WTC11 (cell line): ENCODE measurements around the gene KLHDC9. TPM values are rescaled to one million over a fixed set of nuclear protein-coding genes. Genes with fewer than 3 reads are reported as not detected.
A peak's percentile ranks its signal among the peaks of the same experiment; 100 is the strongest.
"Not testable (repeated sequence)": the region's sequence is repeated elsewhere in the genome, so short reads cannot be mapped to it uniquely, and the experiment has no call there.

Experiments
- ATAC-seq: fragments of 200-7000 bp; cut with Tn5 transposase; 2 replicates; pipeline ENCODE4 v1.10.0; 2021; ENCODE audit warnings: mild to moderate bottlenecking, moderate library complexity
- CTCF ChIA-PET: fragments of 300-600 bp; sonication (Branson Sonifier 250); formaldehyde crosslinking; loops from one replicate; lab custom pipeline; 2021; ENCODE audit warnings: antibody characterized with exemption; lab: Charles Lee
- POLR2A ChIA-PET: fragments of 350-600 bp; sonication (Branson Sonifier 250); formaldehyde crosslinking; loops from one replicate; lab custom pipeline; 2021; ENCODE audit warnings: antibody characterized with exemption; lab: Charles Lee
- DNase-seq: peaks from one replicate; pipeline ENCODE4 v3.0.0; 2021; ENCODE audit warnings: low spot score
- H3K27ac Mint-ChIP-seq: 2 replicates; pipeline ENCODE4 v1.8.0; 2021; ENCODE audit warnings: mixed read lengths
- H3K27me3 Mint-ChIP-seq: 2 replicates; pipeline ENCODE4 v1.8.0; 2021; ENCODE audit warnings: low read depth, mild to moderate bottlenecking, moderate library complexity, mixed read lengths
- H3K36me3 Mint-ChIP-seq: 2 replicates; pipeline ENCODE4 v1.8.0; 2021; ENCODE audit warnings: mixed read lengths
- H3K4me1 Mint-ChIP-seq: 2 replicates; pipeline ENCODE4 v1.8.0; 2022; ENCODE audit warnings: mixed read lengths
- H3K4me3 Mint-ChIP-seq: 2 replicates; pipeline ENCODE4 v1.8.0; 2021; ENCODE audit warnings: mild to moderate bottlenecking, moderate library complexity, mixed read lengths
- H3K9me3 Mint-ChIP-seq: 2 replicates; pipeline ENCODE4 v1.8.0; 2021; ENCODE audit warnings: mixed read lengths
- ATF1 ChIP-seq: sonication (generic); formaldehyde crosslinking; IDR thresholded peaks from 2 replicates; pipeline ENCODE4 v1.8.1; 2023; ENCODE audit warnings: mild to moderate bottlenecking, moderate library complexity, missing genetic modification reagents
- GABPB1 ChIP-seq: sonication (generic); formaldehyde crosslinking; IDR thresholded peaks from 2 replicates; pipeline ENCODE4 v1.8.1; 2023; ENCODE audit warnings: mild to moderate bottlenecking, missing genetic modification reagents
- JAZF1 ChIP-seq: fragments of 250-450 bp; sonication (Bioruptor Pico); IDR thresholded peaks from 2 replicates; pipeline ENCODE4 v1.9.0; 2021; ENCODE audit warnings: moderate library complexity, mild to moderate bottlenecking, inconsistent platforms
- RORB ChIP-seq: fragments of 250-450 bp; sonication (Bioruptor Pico); IDR thresholded peaks from 2 replicates; pipeline ENCODE4 v1.9.0; 2021; ENCODE audit warnings: mild to moderate bottlenecking
- SMAD3 ChIP-seq: sonication (generic); formaldehyde crosslinking; IDR thresholded peaks from 2 replicates; pipeline ENCODE4 v1.8.0; 2022; ENCODE audit warnings: missing genetic modification reagents, mild to moderate bottlenecking, borderline replicate concordance
- TCF7 ChIP-seq: sonication (generic); formaldehyde crosslinking; IDR thresholded peaks from 2 replicates; pipeline ENCODE4 v1.8.0; 2022; ENCODE audit warnings: mild to moderate bottlenecking, low read depth, missing genetic modification reagents, moderate library complexity
- TEAD1 ChIP-seq: sonication (generic); formaldehyde crosslinking; IDR thresholded peaks from 2 replicates; pipeline ENCODE4 v1.8.0; 2022; ENCODE audit warnings: mild to moderate bottlenecking, missing genetic modification reagents
- ZBTB21 ChIP-seq: sonication (generic); formaldehyde crosslinking; IDR thresholded peaks from 2 replicates; pipeline ENCODE4 v1.8.1; 2023; ENCODE audit warnings: mild to moderate bottlenecking, missing genetic modification reagents, borderline replicate concordance
- ZNF317 ChIP-seq: sonication (generic); formaldehyde crosslinking; IDR thresholded peaks from 2 replicates; pipeline ENCODE4 v1.8.1; 2023; ENCODE audit warnings: low read depth, mild to moderate bottlenecking, moderate library complexity, missing genetic modification reagents, borderline replicate concordance
- total RNA-seq: library from RNA; stranded (reverse); gene quantifications from 3 replicates; pipeline ENCODE4 v1.2.3, GENCODE V29; 2021
- TF ChIP-seq, protein P1 (sequence below): sonication (generic); formaldehyde crosslinking; IDR thresholded peaks from 2 replicates; pipeline ENCODE4 v1.8.1; 2022; ENCODE audit warnings: low read depth, missing genetic modification reagents, borderline replicate concordance
- TF ChIP-seq, protein P2 (sequence below): fragments of 250-450 bp; sonication (Bioruptor Pico); IDR thresholded peaks from 2 replicates; pipeline ENCODE4 v1.9.0; 2021; ENCODE audit warnings: mild to moderate bottlenecking
- TF ChIP-seq, protein P3 (sequence below): sonication (generic); formaldehyde crosslinking; IDR thresholded peaks from 2 replicates; pipeline ENCODE4 v1.8.1; 2023; ENCODE audit warnings: mild to moderate bottlenecking, missing genetic modification reagents, moderate library complexity
- TF ChIP-seq, protein P4 (sequence below): sonication (generic); formaldehyde crosslinking; IDR thresholded peaks from 2 replicates; pipeline ENCODE4 v1.8.0; 2023; ENCODE audit warnings: missing genetic modification reagents, mild to moderate bottlenecking, borderline replicate concordance
- TF ChIP-seq, protein P5 (sequence below): sonication (generic); formaldehyde crosslinking; IDR thresholded peaks from 2 replicates; pipeline ENCODE4 v1.8.0; 2023; ENCODE audit warnings: mild to moderate bottlenecking, missing genetic modification reagents
- TF ChIP-seq, protein P6 (sequence below): sonication (generic); formaldehyde crosslinking; IDR thresholded peaks from 2 replicates; pipeline ENCODE4 v1.8.1; 2022; ENCODE audit warnings: mild to moderate bottlenecking, moderate library complexity, missing genetic modification reagents
- TF ChIP-seq, protein P7 (sequence below): fragments of 250-450 bp; sonication (Bioruptor Pico); IDR thresholded peaks from 2 replicates; pipeline ENCODE4 v1.9.0; 2021; ENCODE audit warnings: mild to moderate bottlenecking, borderline replicate concordance

Gene KLHDC9
- total RNA-seq, 1 experiment from 2014 or later: 5.8 TPM

DNA sequence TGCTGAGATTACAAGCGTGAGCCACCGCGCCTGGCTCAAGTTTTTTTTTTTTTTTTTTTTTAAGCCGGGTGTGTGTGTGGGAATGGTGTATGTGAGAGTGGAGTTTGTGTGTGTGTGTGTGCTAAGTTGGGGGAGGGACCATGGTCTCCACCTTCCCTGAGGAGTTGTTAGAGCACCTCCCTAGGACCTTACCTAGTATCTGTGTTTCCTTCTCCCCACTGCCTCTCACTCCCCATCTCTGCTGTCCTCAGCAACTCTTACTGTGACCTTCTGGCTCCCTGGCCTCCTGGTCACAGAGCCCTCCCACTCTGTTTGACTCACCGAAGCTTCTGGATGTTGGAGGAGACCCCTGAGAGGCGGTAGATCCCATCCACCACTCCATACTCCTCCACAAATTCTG is 38.9 kb upstream of the KLHDC9 start (continued):
- no peak for TF ChIP-seq ATF1 (CRISPR knock-in tag)
- TF ChIP-seq, protein P1, sequence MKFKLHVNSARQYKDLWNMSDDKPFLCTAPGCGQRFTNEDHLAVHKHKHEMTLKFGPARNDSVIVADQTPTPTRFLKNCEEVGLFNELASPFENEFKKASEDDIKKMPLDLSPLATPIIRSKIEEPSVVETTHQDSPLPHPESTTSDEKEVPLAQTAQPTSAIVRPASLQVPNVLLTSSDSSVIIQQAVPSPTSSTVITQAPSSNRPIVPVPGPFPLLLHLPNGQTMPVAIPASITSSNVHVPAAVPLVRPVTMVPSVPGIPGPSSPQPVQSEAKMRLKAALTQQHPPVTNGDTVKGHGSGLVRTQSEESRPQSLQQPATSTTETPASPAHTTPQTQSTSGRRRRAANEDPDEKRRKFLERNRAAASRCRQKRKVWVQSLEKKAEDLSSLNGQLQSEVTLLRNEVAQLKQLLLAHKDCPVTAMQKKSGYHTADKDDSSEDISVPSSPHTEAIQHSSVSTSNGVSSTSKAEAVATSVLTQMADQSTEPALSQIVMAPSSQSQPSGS (CRISPR knock-in tag): no peak
- TF ChIP-seq, protein P2, sequence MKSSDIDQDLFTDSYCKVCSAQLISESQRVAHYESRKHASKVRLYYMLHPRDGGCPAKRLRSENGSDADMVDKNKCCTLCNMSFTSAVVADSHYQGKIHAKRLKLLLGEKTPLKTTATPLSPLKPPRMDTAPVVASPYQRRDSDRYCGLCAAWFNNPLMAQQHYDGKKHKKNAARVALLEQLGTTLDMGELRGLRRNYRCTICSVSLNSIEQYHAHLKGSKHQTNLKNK (CRISPR knock-in tag): no peak
- no peak for TF ChIP-seq ZBTB21 (CRISPR knock-in tag)

DNA sequence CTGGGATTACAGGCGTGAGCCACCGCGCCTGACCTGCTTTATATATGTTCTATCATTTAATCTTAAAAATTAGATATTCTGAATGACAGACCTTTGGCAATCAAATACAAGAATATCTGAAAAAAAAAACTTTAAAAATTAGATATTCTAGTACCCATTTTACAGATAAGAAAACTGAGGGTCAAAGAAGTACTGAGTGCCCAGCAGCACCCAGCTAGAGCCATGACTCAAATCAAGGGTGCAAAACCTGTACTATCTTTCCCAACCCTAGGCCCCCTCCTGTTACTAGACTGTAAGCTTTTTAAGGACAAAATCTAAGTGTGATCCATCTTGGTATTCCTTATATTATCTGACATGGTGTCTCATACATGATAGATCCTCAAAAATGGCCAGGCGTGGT is 36.7 kb upstream of the KLHDC9 start:
- no peak for DNase-seq
- Mint-ChIP-seq H3K4me1 (peaks cover 18% of the 10 kb centered on the region), H3K27ac (no peak overlapping the region), H3K27me3 (no peaks in the 10 kb centered on the region), H3K4me3 (no peak overlapping the region), H3K36me3 (no peaks in the 10 kb centered on the region), H3K9me3 (no peaks in the 10 kb centered on the region)
- POLR2A ChIA-PET: no interaction called here
- TF ChIP-seq RORB (CRISPR knock-in tag) (no peak), TEAD1 (CRISPR knock-in tag) (no peak), TCF7 (CRISPR knock-in tag) (no peak), SMAD3 (CRISPR knock-in tag) (no peak), ZNF317 (CRISPR knock-in tag) (no peak), JAZF1 (no peak), GABPB1 (no peak)
- TF ChIP-seq, protein P3, sequence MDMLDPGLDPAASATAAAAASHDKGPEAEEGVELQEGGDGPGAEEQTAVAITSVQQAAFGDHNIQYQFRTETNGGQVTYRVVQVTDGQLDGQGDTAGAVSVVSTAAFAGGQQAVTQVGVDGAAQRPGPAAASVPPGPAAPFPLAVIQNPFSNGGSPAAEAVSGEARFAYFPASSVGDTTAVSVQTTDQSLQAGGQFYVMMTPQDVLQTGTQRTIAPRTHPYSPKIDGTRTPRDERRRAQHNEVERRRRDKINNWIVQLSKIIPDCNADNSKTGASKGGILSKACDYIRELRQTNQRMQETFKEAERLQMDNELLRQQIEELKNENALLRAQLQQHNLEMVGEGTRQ (CRISPR knock-in tag): no peak
- TF ChIP-seq, protein P4, sequence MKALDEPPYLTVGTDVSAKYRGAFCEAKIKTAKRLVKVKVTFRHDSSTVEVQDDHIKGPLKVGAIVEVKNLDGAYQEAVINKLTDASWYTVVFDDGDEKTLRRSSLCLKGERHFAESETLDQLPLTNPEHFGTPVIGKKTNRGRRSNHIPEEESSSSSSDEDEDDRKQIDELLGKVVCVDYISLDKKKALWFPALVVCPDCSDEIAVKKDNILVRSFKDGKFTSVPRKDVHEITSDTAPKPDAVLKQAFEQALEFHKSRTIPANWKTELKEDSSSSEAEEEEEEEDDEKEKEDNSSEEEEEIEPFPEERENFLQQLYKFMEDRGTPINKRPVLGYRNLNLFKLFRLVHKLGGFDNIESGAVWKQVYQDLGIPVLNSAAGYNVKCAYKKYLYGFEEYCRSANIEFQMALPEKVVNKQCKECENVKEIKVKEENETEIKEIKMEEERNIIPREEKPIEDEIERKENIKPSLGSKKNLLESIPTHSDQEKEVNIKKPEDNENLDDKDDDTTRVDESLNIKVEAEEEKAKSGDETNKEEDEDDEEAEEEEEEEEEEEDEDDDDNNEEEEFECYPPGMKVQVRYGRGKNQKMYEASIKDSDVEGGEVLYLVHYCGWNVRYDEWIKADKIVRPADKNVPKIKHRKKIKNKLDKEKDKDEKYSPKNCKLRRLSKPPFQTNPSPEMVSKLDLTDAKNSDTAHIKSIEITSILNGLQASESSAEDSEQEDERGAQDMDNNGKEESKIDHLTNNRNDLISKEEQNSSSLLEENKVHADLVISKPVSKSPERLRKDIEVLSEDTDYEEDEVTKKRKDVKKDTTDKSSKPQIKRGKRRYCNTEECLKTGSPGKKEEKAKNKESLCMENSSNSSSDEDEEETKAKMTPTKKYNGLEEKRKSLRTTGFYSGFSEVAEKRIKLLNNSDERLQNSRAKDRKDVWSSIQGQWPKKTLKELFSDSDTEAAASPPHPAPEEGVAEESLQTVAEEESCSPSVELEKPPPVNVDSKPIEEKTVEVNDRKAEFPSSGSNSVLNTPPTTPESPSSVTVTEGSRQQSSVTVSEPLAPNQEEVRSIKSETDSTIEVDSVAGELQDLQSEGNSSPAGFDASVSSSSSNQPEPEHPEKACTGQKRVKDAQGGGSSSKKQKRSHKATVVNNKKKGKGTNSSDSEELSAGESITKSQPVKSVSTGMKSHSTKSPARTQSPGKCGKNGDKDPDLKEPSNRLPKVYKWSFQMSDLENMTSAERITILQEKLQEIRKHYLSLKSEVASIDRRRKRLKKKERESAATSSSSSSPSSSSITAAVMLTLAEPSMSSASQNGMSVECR (CRISPR knock-in tag): no peak
- TF ChIP-seq, protein P5, sequence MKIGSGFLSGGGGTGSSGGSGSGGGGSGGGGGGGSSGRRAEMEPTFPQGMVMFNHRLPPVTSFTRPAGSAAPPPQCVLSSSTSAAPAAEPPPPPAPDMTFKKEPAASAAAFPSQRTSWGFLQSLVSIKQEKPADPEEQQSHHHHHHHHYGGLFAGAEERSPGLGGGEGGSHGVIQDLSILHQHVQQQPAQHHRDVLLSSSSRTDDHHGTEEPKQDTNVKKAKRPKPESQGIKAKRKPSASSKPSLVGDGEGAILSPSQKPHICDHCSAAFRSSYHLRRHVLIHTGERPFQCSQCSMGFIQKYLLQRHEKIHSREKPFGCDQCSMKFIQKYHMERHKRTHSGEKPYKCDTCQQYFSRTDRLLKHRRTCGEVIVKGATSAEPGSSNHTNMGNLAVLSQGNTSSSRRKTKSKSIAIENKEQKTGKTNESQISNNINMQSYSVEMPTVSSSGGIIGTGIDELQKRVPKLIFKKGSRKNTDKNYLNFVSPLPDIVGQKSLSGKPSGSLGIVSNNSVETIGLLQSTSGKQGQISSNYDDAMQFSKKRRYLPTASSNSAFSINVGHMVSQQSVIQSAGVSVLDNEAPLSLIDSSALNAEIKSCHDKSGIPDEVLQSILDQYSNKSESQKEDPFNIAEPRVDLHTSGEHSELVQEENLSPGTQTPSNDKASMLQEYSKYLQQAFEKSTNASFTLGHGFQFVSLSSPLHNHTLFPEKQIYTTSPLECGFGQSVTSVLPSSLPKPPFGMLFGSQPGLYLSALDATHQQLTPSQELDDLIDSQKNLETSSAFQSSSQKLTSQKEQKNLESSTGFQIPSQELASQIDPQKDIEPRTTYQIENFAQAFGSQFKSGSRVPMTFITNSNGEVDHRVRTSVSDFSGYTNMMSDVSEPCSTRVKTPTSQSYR (CRISPR knock-in tag): no peak
- TF ChIP-seq, protein P6, sequence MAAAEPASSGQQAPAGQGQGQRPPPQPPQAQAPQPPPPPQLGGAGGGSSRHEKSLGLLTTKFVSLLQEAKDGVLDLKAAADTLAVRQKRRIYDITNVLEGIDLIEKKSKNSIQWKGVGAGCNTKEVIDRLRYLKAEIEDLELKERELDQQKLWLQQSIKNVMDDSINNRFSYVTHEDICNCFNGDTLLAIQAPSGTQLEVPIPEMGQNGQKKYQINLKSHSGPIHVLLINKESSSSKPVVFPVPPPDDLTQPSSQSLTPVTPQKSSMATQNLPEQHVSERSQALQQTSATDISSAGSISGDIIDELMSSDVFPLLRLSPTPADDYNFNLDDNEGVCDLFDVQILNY (CRISPR knock-in tag): no peak
- TF ChIP-seq, protein P7, sequence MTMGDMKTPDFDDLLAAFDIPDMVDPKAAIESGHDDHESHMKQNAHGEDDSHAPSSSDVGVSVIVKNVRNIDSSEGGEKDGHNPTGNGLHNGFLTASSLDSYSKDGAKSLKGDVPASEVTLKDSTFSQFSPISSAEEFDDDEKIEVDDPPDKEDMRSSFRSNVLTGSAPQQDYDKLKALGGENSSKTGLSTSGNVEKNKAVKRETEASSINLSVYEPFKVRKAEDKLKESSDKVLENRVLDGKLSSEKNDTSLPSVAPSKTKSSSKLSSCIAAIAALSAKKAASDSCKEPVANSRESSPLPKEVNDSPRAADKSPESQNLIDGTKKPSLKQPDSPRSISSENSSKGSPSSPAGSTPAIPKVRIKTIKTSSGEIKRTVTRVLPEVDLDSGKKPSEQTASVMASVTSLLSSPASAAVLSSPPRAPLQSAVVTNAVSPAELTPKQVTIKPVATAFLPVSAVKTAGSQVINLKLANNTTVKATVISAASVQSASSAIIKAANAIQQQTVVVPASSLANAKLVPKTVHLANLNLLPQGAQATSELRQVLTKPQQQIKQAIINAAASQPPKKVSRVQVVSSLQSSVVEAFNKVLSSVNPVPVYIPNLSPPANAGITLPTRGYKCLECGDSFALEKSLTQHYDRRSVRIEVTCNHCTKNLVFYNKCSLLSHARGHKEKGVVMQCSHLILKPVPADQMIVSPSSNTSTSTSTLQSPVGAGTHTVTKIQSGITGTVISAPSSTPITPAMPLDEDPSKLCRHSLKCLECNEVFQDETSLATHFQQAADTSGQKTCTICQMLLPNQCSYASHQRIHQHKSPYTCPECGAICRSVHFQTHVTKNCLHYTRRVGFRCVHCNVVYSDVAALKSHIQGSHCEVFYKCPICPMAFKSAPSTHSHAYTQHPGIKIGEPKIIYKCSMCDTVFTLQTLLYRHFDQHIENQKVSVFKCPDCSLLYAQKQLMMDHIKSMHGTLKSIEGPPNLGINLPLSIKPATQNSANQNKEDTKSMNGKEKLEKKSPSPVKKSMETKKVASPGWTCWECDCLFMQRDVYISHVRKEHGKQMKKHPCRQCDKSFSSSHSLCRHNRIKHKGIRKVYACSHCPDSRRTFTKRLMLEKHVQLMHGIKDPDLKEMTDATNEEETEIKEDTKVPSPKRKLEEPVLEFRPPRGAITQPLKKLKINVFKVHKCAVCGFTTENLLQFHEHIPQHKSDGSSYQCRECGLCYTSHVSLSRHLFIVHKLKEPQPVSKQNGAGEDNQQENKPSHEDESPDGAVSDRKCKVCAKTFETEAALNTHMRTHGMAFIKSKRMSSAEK (CRISPR knock-in tag): no peak
- CTCF ChIA-PET: interaction anchor here (0.6 to 2.1 kb wide), 5 partner anchors 11 to 144 kb away, joined by 3 to 6 read pairs (median 3); partner anchors contain the start of gene TSTD1
- no peak for ATAC-seq

DNA sequence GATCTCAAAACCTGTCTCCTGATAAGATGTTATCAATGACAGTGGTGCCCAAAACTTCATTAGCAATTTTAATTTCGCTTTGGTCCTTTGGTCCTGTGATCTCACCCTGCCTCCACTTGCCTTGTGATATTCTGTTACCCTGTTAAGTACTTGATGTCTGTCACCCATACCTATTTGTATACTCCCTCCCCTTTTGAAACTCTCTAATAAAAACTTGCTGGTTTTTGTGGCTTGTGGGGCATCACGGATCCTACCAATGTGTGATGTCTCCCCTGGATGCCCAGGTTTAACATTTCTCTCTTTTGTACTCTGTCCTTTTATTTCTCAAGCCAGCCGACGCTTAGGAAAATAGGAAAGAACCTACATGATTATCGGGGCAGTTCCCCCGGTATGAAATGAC is 34.2 kb upstream of the KLHDC9 start:
- DNase-seq, H3K27me3 Mint-ChIP-seq, ATAC-seq, H3K9me3 Mint-ChIP-seq, H3K27ac Mint-ChIP-seq, POLR2A ChIA-PET, H3K36me3 Mint-ChIP-seq: not testable (repeated sequence)
- CTCF ChIA-PET: interaction anchor here (1.5 kb wide), 1 partner anchor 34 kb away, joined by 4 read pairs; no protein-coding TSS in a partner anchor
- peaks cover 28% of the 10 kb centered on the region for H3K4me1 Mint-ChIP-seq
- peak overlapping the region; percentile 20 for H3K4me3 Mint-ChIP-seq
